Stimulated activated CD8-positive, alpha-beta memory T cell treated with anti-CD3 and anti-CD28 coated beads, Interleukin-15, amount 100 ng/mL, for 24 hours (primary cell): ENCODE data around the gene EPHX1.

Experiments
- DNase-seq: peaks from one replicate; pipeline ENCODE4 v3.0.0-alpha.2; 2020; ENCODE audit warnings: low read depth

The EPHX1 gene

DNA sequence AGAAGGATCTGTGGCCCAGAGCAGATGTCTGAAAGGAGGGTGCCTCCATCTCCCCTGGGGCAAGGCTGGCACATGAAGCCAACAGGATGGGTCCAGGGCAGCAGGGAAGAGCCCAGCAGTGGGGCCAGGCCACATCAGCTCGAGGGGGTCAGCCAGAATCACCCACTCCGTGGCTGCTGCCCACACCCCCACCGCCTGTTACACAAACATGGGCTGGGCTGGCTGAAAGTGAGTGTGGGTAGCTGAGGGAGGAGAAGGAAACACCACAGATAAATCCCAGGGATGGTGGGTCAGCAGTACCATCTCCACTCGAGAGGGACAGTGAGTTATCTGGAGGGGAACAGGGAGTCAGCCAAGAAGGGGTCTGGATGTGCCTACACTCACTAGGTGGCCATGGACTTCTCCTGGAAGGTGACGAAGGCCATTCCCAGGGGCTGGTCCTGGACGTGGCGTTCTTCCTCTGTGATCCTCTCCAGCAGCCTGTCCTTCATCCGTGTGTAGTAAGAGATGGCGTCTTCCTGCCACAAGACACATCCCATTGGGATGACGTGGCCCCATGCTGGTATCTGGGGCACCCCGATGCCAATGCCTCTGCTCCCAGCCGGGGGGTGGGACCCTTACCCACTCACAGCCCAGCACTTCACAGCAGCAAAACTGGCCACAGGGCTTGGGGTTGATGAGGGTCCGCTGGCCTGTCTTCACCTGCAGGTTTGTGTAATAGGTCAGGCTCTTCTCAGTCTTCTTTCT, 52.1 kb downstream of the EPHX1 start:
- DNase-seq: no peak

GRCh38 chr1:225862581-225862950, 52.6 kb downstream of the EPHX1 start:
- no peak for DNase-seq

GRCh38 chr1:225863167-225863566, 53.2 kb downstream of the EPHX1 start:
- DNase-seq: no peak

DNA sequence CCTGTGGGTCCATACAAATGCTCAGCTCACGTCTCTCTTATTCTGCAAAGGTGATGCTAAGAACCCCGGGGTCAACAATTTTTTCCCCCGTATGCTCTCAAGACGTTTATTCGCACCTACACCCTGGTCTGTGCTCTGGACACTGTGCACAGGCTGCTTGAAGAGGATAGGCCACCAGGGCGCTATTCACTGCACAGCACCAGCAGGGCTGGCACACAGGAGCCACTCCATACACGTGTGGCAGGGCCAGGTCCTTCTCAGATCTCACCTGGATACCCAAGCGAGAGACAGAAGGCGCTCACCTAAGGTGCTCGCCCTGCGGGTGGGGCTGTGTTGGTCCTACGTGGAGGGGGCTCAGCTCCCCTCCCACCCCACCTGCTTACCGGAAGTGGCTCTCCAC, 55.6 kb downstream of the EPHX1 start:
- DNase-seq: no peak

GRCh38 chr1:225866061-225866837, 56.3 kb downstream of the EPHX1 start:
- no peak for DNase-seq

GRCh38 chr1:225866981-225867380, 57.1 kb downstream of the EPHX1 start:
- no peak for DNase-seq

- DNase-seq: no peak
Measured at GRCh38 chr1:225868631-225869330, 58.9 kb downstream of the EPHX1 start.

DNA sequence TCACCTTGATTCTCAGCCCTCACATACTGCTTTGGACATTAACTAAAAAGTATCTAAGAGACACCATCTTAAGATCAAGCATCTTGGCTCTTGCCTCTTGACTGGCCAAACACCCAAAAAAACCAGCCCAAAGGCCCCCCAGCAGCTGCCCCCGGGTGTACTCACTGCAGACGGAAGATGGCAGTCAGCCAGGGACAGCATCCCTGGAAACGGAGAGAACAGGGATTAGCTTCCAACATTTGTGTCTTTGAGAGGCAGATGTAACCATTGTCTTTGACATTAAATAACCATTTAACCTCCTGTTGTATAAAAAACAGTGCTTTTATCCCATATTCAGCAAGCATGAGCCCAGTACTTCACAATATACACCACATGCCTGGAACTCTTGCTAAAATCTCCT, 61.0 kb downstream of the EPHX1 start:
- DNase-seq: no peak

DNA sequence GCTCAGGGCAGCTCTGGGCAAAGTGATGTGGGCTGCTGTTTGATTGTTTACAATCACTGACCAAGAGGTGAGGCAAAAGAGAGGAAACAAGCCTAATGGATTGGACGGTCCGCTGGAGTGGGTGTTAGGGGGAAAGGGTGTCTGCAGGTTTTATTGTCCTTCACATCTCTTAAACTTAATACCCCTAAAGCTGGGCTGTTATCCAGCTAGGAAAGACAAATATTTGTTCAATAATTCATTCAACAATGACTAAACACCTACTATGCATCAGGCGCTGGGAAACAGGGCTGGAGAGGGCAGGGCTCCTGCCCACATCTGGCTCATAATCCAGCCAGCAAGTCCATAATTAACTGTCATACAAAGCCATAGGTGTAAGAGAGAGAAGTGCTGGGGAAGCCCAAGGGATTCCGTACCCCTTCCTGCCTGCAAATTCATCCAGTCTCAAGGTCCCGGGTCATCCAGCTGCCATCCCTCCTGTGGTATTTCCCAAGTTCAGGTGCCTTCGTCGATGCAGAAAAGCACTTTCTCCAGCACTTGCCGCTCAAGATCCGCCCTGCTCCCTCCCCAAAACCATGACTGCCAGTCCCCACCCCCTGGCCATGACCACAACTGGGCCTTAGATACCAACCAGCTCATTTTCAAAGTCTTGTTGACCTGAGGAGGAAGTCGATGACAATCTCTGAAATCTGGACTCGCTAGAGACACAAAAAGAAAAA, 61.6 kb downstream of the EPHX1 start:
- DNase-seq: no peak

DNA sequence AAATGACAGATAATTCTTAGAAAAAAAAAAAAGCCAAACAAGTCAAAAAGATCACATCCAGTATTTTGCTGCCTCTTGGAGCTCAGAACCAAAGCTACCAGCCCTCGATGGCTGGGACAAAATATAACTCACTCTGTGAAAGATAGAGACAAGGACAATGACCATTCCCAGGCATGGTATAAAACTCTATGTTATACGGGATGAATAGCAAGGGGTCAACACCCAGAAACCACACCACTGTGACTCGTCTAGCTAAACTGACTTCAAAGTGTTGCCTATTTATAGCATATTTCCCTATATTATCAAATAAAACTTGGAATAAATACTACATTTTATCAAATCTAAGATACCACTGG, 62.1 kb downstream of the EPHX1 start:
- DNase-seq: no peak

- DNase-seq: no peak
Measured at GRCh38 chr1:225873281-225873850, 63.4 kb downstream of the EPHX1 start.

DNA sequence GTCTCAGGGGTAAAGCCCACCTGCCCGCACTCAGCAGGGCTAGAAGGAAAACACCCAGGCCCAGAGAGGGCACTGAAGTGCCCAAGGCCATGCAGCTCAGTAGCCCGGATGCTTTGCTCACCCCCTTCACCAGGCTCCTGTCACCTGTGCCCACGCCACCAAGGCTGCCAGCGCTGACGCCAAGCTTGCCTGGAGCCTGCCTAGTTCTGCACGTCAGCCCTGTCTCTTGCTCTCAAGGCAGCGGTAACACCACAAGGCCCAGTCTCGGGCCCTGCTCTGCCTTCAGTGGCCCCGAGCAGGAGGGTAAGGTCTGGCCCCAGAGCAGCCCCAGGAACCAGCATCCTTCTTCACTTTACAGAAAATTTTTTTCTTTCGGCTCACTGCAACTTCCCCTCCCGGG, 64.5 kb downstream of the EPHX1 start:
- no peak for DNase-seq

DNA sequence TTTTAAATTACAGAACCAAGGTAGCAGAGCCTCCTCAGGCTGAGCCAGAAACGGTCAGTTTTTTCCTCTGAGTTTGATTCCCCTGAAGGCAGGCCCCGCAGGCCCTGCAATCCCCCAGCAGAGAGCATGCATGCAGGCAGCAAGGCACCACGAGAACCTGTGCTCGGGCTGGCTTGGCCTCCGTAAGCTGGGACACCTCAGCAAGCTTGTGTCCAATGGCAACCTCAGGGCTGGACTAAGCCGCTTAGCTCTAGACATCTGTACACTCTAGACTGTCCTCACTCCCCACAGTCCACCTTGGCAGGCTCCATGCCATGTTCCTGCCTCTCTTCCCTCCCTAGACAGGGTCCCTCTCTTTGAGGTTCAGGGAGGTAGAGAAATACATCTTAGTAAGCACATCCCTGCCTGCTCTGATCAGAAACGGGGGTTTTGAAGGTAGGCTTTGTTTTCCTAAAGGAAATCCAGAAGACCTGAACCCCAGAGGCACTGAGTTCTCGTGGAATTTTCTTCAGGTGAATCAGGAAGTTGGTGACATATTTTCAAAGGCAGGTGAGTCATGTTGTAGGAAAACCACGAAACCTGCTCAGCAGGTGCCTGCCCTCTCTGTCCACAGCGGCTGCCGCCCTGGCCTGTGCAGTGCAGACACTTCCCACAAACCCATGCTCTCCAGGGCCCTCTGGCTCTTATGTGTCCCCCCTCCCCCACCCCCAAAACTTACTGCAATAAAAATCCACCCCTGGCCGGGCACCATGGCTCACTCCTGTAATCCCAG, 65.3 kb downstream of the EPHX1 start:
- DNase-seq: no peak

- no peak for DNase-seq
Measured at GRCh38 chr1:225876900-225877510, 67.1 kb downstream of the EPHX1 start.

DNA sequence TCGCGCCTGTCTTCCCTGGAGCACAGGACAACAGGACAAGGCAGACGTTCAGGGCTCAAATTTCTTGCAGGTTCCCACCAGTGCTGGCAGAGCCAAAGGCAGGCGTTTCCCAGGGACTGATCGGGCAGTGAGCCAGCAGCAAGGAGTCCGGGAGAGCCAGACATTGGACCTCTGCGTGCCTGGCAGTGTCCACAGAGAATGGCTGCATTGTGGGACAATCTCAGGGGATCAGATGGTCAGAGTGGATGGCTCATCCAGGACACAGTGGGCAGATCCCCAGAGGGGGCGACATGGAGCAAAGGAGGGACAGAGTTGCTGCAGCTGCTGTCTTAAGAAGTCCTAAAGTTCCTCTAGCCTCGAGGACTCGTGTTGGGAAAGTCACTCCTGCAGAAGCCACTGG, 67.7 kb downstream of the EPHX1 start:
- DNase-seq: no peak

- DNase-seq: no peak
Measured at GRCh38 chr1:225878282-225878681, 68.4 kb downstream of the EPHX1 start.

DNA sequence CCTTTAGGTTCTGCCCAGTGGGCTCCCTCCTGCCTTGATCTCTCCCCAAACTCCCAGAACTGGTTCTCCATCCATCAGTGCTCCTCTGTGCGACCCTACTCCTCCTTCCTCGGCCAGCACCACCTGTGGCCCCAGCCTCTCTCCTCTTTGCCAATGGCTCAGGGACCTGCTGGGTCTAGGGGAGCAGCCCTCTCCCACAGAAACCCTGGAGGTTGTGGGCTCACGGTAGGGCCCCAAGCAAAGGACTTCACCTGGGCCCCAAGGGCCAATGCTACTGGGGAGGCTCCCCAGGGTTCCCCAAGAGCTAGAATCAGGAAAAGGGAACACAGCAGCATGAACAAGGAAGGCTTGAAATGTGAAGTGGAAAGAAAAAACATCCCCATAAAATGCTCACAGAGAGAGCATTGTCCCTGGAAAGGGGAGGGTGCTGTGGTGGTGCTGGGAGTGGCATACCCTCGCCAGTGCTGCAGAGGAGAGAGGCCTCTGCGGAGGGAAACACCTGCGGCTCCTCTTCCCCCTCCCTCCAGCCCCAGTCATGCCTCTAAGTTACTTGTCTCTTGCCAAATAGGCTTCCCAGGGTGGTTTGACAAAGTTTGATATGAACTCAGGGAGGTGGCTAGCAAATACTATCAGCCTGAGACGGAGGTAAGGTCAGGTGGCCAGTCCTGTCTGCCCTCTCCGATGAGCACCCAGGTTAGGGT, 69.7 kb downstream of the EPHX1 start:
- no peak for DNase-seq

DNA sequence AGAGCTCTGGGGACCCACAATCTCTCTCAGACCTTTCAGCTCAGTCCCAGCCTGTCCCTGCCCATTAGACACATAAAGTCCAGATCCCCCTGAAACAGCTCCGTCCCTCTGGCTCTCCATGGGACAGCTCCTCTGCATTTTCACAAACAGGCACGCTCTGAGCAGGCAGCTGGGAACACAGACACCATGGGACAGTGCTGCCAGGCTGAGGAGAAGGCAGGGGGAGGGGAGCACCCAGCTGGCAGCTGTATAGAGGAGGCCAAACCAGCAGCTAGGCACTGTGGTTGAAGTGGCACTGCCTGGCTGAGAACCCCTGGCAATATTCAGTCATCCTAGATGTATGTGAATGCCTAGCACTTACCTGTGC, 70.3 kb downstream of the EPHX1 start:
- no peak for DNase-seq

DNA sequence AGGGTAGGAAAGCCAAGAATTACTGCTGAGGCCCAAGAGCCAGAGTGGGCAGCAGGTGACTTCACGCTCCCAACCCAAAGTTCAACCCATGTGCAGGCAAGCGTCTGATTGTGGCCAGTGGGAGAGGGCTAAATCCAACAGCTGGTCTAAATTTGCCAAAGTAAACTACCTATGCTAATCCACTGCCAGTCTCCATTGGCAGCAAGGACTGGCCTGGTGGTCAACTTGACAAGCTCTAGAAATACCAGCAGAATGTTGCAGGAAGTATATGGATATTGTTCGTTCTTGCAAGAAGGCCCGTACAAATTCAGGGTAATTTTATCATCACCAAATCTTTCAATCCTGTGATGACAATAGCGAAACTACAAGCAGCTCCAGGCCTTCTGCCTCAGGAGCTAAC, 70.7 kb downstream of the EPHX1 start:
- DNase-seq: no peak
